GM12872 (cell line): ENCODE results near the gene PCDH9.

Source experiments
- CTCF ChIP-seq: IDR thresholded peaks from 3 replicates; pipeline ENCODE4 v1.5.1; 2011; ENCODE audit warnings: low read depth, mild to moderate bottlenecking, low read length, moderate library complexity; ENCODE audit not compliant: insufficient read depth

Gene PCDH9

GRCh38 chr13:66567899-66568612 lies 662.1 kb downstream of the PCDH9 start:
- no peak for TF ChIP-seq CTCF

- no peak for TF ChIP-seq CTCF
These were observed 664.9 kb downstream of the PCDH9 start for GRCh38 chr13:66565279-66565678.

DNA sequence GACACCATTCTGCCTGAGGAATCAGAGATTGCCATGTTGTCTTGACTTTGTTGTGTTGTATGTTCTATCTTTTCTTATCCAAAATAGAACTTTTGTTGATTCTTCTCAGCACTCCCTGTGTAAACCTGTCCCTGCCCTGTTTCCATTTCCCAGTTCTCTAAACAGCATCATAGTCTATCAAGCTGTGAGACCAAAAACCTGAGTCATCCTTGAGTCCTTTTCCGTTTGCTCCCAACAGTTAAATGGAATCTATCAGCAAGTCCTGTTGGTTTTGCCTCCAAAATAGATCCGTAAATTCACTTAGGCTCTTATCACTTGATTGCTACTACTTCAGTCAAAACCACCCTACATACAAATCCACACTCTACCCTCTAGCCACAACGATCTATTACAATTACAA lies 667.1 kb downstream of the PCDH9 start:
- no peak for TF ChIP-seq CTCF

GRCh38 chr13:66562054-66562453 lies 668.1 kb downstream of the PCDH9 start:
- TF ChIP-seq CTCF, result no peak

DNA sequence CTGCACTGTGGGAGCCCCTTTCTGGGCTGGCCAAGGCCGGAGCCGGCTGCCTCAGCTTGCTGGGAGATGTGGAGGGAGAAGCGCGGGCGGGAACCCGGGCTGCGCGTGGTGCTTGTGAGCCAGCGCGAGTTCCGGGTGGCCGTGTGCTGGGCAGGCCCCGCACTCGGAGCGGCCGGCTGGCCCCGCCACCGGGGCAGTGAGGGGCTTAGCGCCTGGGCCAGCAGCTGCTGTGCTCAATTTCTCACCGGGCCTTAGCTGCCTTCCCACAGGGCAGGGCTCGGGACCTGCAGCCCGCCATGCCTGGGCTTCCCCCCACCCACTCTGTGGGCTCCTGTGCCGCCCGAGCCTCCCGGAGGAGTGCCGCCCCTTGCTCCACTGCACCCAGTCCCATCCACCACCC lies 669.1 kb downstream of the PCDH9 start:
- no peak for TF ChIP-seq CTCF

GRCh38 chr13:66560189-66560588 lies 669.9 kb downstream of the PCDH9 start:
- no peak for TF ChIP-seq CTCF

- no peak for TF ChIP-seq CTCF
These were observed 671.0 kb downstream of the PCDH9 start for GRCh38 chr13:66559093-66559492.
